ENCODE data around the gene P2RY14. TPM values are rescaled to one million over a fixed set of nuclear protein-coding genes. Genes with fewer than 3 reads are reported as not detected.
"Not testable (repeated sequence)": the region's sequence is repeated elsewhere in the genome, so short reads cannot be mapped to it uniquely, and the experiment has no call there.

Gene P2RY14
- total RNA-seq, 2 donors from 2014 or later, result not detected

DNA sequence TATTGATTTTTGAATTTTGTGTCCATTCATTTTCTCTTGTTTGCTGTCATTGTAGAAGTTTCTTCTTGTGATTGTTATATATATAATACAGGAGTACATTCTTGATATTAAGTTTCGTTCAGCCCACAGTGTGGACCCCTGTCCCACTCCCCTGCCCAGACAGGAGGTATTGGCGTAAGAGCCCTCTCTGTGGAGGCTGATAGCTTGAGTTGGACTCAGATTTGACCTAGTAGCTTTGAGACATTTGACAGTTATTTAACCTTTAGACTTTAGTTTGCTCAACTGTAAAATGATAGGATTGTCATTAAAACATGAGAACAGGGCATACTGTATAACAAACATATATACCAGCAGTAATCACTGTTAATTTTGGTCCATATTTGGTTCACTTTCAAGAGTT, 102.4 kb downstream of the P2RY14 start:
- H3K4me3 ChIP-seq (ENCODE audit: low read length), result no peak overlapping the region
- no peaks in the 10 kb centered on the region for H3K9me3 ChIP-seq (ENCODE audit: control insufficient read depth, low read length)
- no peaks in the 10 kb centered on the region for H3K4me1 ChIP-seq (ENCODE audit: control insufficient read depth, insufficient read depth, low read length)
- H3K36me3 Mint-ChIP-seq (ENCODE audit: low read depth), result peaks cover 4% of the 10 kb centered on the region
- TF ChIP-seq, protein P1, sequence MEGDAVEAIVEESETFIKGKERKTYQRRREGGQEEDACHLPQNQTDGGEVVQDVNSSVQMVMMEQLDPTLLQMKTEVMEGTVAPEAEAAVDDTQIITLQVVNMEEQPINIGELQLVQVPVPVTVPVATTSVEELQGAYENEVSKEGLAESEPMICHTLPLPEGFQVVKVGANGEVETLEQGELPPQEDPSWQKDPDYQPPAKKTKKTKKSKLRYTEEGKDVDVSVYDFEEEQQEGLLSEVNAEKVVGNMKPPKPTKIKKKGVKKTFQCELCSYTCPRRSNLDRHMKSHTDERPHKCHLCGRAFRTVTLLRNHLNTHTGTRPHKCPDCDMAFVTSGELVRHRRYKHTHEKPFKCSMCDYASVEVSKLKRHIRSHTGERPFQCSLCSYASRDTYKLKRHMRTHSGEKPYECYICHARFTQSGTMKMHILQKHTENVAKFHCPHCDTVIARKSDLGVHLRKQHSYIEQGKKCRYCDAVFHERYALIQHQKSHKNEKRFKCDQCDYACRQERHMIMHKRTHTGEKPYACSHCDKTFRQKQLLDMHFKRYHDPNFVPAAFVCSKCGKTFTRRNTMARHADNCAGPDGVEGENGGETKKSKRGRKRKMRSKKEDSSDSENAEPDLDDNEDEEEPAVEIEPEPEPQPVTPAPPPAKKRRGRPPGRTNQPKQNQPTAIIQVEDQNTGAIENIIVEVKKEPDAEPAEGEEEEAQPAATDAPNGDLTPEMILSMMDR (conservative IDR thresholded peaks at IDR 0.05), result no peak
- no peak for DNase-seq
- H3K27ac Mint-ChIP-seq, result no peak overlapping the region
- H3K9ac ChIP-seq (ENCODE audit: extremely low read depth, low read length, poor library complexity, severe bottlenecking), result no peak overlapping the region
- 93 to 100% methylated on average over 1 to 2 of the region's 2 CpGs for WGBS, 2 experiments (ENCODE audit: insufficient coverage in 1 of 2, insufficient read length in 1 of 2)
- H3K9me3 Mint-ChIP-seq, result no peaks in the 10 kb centered on the region
- no peaks in the 10 kb centered on the region for H3K27me3 ChIP-seq (ENCODE audit: control insufficient read depth, insufficient read depth, low read length, poor library complexity, severe bottlenecking)
- no peak overlapping the region for H3K4me3 Mint-ChIP-seq
- no peak overlapping the region for H3K27ac ChIP-seq (ENCODE audit: low read depth, low read length)
- H3K36me3 ChIP-seq (ENCODE audit: control insufficient read depth, insufficient read depth, low read length), result no peaks in the 10 kb centered on the region
- no peaks in the 10 kb centered on the region for H3K27me3 Mint-ChIP-seq (ENCODE audit: insufficient read depth)
- peaks cover 9% of the 10 kb centered on the region for H3K4me1 Mint-ChIP-seq

DNA sequence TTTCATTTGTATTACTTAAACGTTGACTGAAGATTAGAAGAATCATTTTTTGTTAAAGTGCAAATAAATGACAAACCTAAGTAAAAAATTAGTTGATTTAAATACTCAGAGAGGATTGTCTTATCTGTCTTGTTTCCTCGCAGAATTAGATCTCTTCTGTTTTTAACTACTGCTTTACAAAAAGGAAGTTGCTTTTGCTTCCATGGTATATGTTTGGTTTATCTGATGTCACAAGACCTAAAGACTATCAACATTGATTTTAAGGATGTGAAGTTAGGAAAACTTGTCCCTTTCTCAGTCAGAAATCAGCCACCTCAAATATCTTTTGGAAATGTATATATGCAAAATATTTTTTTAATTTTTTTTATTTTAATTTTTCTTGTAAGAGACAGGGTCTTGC, 104.0 kb downstream of the P2RY14 start:
- WGBS, 2 experiments (ENCODE audit: insufficient coverage in 1 of 2, insufficient read length in 1 of 2), result 100% methylated on average over 1 of the region's 2 CpGs; no CpG with 5 or more reads in 1 of the 2 experiments
- Histone ChIP-seq H3K4me1 (ENCODE audit: control insufficient read depth, insufficient read depth, low read length) (no peaks in the 10 kb centered on the region), H3K27ac (ENCODE audit: low read depth, low read length) (no peak overlapping the region), H3K36me3 (ENCODE audit: control insufficient read depth, insufficient read depth, low read length) (no peaks in the 10 kb centered on the region), H3K4me3 (ENCODE audit: low read length) (no peak overlapping the region), H3K27me3 (ENCODE audit: control insufficient read depth, insufficient read depth, low read length, poor library complexity, severe bottlenecking) (no peaks in the 10 kb centered on the region), H3K9ac (ENCODE audit: extremely low read depth, low read length, poor library complexity, severe bottlenecking) (no peak overlapping the region), H3K9me3 (ENCODE audit: control insufficient read depth, low read length) (no peaks in the 10 kb centered on the region)
- TF ChIP-seq, protein P1 (conservative IDR thresholded peaks at IDR 0.05), result no peak
- no peaks in the 10 kb centered on the region for H3K9me3 Mint-ChIP-seq
- no peak overlapping the region for H3K27ac Mint-ChIP-seq
- H3K4me3 Mint-ChIP-seq, result no peak overlapping the region
- no peak for DNase-seq
- H3K36me3 Mint-ChIP-seq (ENCODE audit: low read depth), result peaks cover 1% of the 10 kb centered on the region
- H3K27me3 Mint-ChIP-seq (ENCODE audit: insufficient read depth), result no peaks in the 10 kb centered on the region
- H3K4me1 Mint-ChIP-seq, result peaks cover 9% of the 10 kb centered on the region

DNA sequence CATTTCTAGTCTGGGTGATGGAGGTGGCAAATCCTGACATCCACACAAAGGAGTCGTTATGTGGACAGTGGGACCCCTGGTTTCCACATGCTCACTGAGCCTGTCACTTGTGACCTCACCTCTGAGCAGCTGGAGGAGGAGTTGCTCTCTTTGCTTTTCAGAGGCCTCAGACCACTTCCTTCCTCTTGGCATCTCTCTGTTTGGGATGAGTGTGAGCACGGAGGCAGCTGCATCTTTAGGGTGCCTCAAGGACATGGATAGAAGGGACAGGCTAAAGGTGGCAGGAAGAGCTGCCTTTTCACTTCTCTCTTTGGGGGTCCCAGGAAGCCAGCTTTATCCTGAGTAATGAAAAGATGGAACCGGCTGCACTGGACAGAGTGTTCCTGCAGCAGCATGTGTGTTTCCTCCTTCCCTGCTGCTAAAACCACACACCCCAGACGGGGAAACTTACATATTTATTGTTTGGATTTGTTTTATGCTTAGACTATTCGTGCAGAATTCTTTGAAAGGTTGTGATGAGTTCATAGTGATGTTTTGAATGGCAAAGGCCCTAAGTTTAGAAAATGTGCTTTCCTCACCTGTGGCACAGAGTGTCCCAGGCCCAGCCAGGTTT, 107.1 kb downstream of the P2RY14 start:
- Histone ChIP-seq H3K36me3 (ENCODE audit: control insufficient read depth, insufficient read depth, low read length) (no peaks in the 10 kb centered on the region), H3K4me1 (ENCODE audit: control insufficient read depth, insufficient read depth, low read length) (no peaks in the 10 kb centered on the region), H3K9ac (ENCODE audit: extremely low read depth, low read length, poor library complexity, severe bottlenecking) (no peak overlapping the region), H3K9me3 (ENCODE audit: control insufficient read depth, low read length) (no peaks in the 10 kb centered on the region), H3K4me3 (ENCODE audit: low read length) (no peak overlapping the region), H3K27ac (ENCODE audit: low read depth, low read length) (peak overlapping the region; percentile 12), H3K27me3 (ENCODE audit: control insufficient read depth, insufficient read depth, low read length, poor library complexity, severe bottlenecking) (no peaks in the 10 kb centered on the region)
- Mint-ChIP-seq H3K4me3 (no peak overlapping the region), H3K36me3 (ENCODE audit: low read depth) (peaks cover 1% of the 10 kb centered on the region), H3K9me3 (no peaks in the 10 kb centered on the region), H3K27me3 (ENCODE audit: insufficient read depth) (no peaks in the 10 kb centered on the region), H3K4me1 (peaks cover 6% of the 10 kb centered on the region), H3K27ac (no peak overlapping the region)
- no peak for DNase-seq
- WGBS, 2 experiments (ENCODE audit: insufficient coverage in 1 of 2, insufficient read length in 1 of 2), result 79 to 84% methylated on average over 2 to 5 of the region's 5 CpGs
- TF ChIP-seq, protein P1 (conservative IDR thresholded peaks at IDR 0.05), result no peak

DNA sequence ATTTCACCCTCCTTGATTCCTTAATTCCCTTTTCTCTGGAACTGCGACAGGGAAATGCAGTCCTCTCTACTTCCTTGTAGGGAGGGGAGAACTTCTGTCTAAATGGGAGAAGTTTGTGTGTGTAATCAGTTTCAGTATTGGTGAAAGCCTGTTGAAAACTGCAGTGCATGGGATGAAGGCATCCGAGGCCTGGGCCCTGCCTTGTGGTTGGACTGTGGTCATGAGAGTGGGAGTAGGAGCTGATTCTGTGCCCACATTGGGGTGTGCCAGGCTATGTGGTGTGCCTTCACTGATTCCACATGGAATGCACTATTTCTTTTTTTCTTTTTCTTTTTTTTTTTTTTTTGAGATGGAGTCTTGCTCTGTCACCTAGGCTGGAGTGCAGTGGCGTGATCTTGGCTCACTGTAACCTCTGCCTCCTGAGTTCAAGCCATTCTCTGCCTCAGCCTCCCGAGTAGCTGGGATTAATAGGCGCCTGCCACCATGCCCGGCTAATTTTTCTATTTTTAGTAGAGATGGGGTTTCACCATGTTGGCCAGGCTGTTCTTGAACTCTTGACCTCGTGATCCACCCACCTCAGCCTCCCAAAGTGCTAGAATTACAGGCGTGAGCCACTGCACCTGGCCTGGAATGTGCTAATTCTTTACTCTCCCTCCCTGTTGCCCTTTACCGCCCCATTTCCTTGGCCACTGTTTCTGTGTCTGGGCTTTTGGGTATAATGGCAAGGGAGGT, 108.2 kb downstream of the P2RY14 start:
- DNase-seq; H3K36me3 ChIP-seq (ENCODE audit: control insufficient read depth, insufficient read depth, low read length); H3K36me3 Mint-ChIP-seq (ENCODE audit: low read depth); H3K4me3 ChIP-seq (ENCODE audit: low read length); H3K27ac ChIP-seq (ENCODE audit: low read depth, low read length); H3K4me1 ChIP-seq (ENCODE audit: control insufficient read depth, insufficient read depth, low read length); H3K27ac Mint-ChIP-seq; H3K27me3 ChIP-seq (ENCODE audit: control insufficient read depth, insufficient read depth, low read length, poor library complexity, severe bottlenecking); H3K9me3 ChIP-seq (ENCODE audit: control insufficient read depth, low read length); H3K4me3 Mint-ChIP-seq; H3K4me1 Mint-ChIP-seq; H3K27me3 Mint-ChIP-seq (ENCODE audit: insufficient read depth); H3K9ac ChIP-seq (ENCODE audit: extremely low read depth, low read length, poor library complexity, severe bottlenecking); H3K9me3 Mint-ChIP-seq: not testable (repeated sequence)
- 86 to 92% methylated on average over 4 to 9 of the region's 9 CpGs for WGBS, 2 experiments (ENCODE audit: insufficient coverage in 1 of 2, insufficient read length in 1 of 2)

Data from endodermal cell (in vitro differentiated cells).